Hypothalamus (tissue), 51 donors: ENCODE data around the gene TSHZ2.

ENCODE experiments used
- DNase-seq, 51 donors: peaks; one replicate each; lab custom pipeline; 2025; lab: John Stamatoyannopoulos, UW

TSHZ2 gene

GRCh38 chr20:53152228-53152627 lies 180.1 kb downstream of the TSHZ2 start:
- no peak for DNase-seq

GRCh38 chr20:53154540-53154939 lies 182.4 kb downstream of the TSHZ2 start:
- no peak for DNase-seq

- DNase-seq = peak in 12 of 51 donors; percentile 1 to 34 (median 3)
These were observed 185.6 kb downstream of the TSHZ2 start for GRCh38 chr20:53157443-53158408.

GRCh38 chr20:53159160-53159559 lies 187.0 kb downstream of the TSHZ2 start:
- no peak for DNase-seq

GRCh38 chr20:53161073-53161472 lies 188.9 kb downstream of the TSHZ2 start:
- DNase-seq = no peak

- DNase-seq = no peak
These were observed 189.3 kb downstream of the TSHZ2 start for GRCh38 chr20:53161473-53161872.

- no peak for DNase-seq
These were observed 190.2 kb downstream of the TSHZ2 start for GRCh38 chr20:53162251-53162835.

GRCh38 chr20:53163486-53163885 lies 191.3 kb downstream of the TSHZ2 start:
- no peak for DNase-seq

GRCh38 chr20:53164072-53164471 lies 191.9 kb downstream of the TSHZ2 start:
- DNase-seq = no peak

GRCh38 chr20:53165452-53165851 lies 193.3 kb downstream of the TSHZ2 start:
- no peak for DNase-seq

GRCh38 chr20:53168491-53168890 lies 196.3 kb downstream of the TSHZ2 start:
- DNase-seq = no peak

GRCh38 chr20:53170196-53170595 lies 198.0 kb downstream of the TSHZ2 start:
- no peak for DNase-seq

- DNase-seq = peak in 1 of 51 donors; percentile 5
These were observed 198.9 kb downstream of the TSHZ2 start for GRCh38 chr20:53171065-53171464.

- DNase-seq = no peak
These were observed 202.3 kb downstream of the TSHZ2 start for GRCh38 chr20:53174454-53174853.

GRCh38 chr20:53175135-53175780 lies 203.1 kb downstream of the TSHZ2 start:
- no peak for DNase-seq

GRCh38 chr20:53176134-53176533 lies 204.0 kb downstream of the TSHZ2 start:
- DNase-seq = no peak

GRCh38 chr20:53177687-53178086 lies 205.5 kb downstream of the TSHZ2 start:
- DNase-seq = no peak

- no peak for DNase-seq
These were observed 207.6 kb downstream of the TSHZ2 start for GRCh38 chr20:53179749-53180148.

GRCh38 chr20:53180928-53181362 lies 208.8 kb downstream of the TSHZ2 start:
- no peak for DNase-seq

- DNase-seq = no peak
These were observed 209.8 kb downstream of the TSHZ2 start for GRCh38 chr20:53181866-53182376.

GRCh38 chr20:53183181-53183580 lies 211.0 kb downstream of the TSHZ2 start:
- no peak for DNase-seq
